Immature natural killer cell (primary cell): Measurements from ENCODE around the gene CKM. TPM values are rescaled to one million over a fixed set of nuclear protein-coding genes. Genes with fewer than 3 reads are reported as not detected.

Source experiments
- DNase-seq, 3 donors: peaks; one replicate each; pipeline ENCODE4 v3.0.0; 2022; ENCODE audit warnings: mixed read lengths in 1 of 3
- H3K27ac Mint-ChIP-seq, 6 donors: one replicate each; pipeline ENCODE4 v1.8.0; 2020; ENCODE audit warnings: mixed read lengths in 6 of 6, mild to moderate bottlenecking in 5 of 6, inconsistent platforms in 4 of 6, moderate library complexity in 3 of 6
- H3K27me3 Mint-ChIP-seq, 3 donors: one replicate each; pipeline ENCODE4 v1.8.0; 2020 to 2021; ENCODE audit warnings: low read depth in 3 of 3, mild to moderate bottlenecking in 3 of 3, mixed read lengths in 3 of 3, moderate library complexity in 3 of 3, inconsistent platforms in 1 of 3
- H3K36me3 Mint-ChIP-seq, 3 donors: one replicate each; pipeline ENCODE4 v1.8.0; 2020; ENCODE audit warnings: mixed read lengths in 3 of 3, inconsistent platforms in 2 of 3, mild to moderate bottlenecking in 2 of 3
- H3K4me1 Mint-ChIP-seq, 2 donors: one replicate each; pipeline ENCODE4 v1.8.0; 2020; ENCODE audit warnings: inconsistent platforms in 2 of 2, mild to moderate bottlenecking in 2 of 2, mixed read lengths in 2 of 2, moderate library complexity in 1 of 2
- H3K4me3 Mint-ChIP-seq, 5 donors: one replicate each; pipeline ENCODE4 v1.8.0; 2020; ENCODE audit warnings: mild to moderate bottlenecking in 5 of 5, mixed read lengths in 5 of 5, inconsistent platforms in 3 of 5, moderate library complexity in 3 of 5
- H3K9me3 Mint-ChIP-seq, 6 donors: one replicate each; pipeline ENCODE4 v1.8.0; 2020; ENCODE audit warnings: mild to moderate bottlenecking in 6 of 6, mixed read lengths in 6 of 6, inconsistent platforms in 4 of 6, moderate library complexity in 3 of 6
- polyA plus RNA-seq, 3 donors: library from polyadenylated mRNA; unstranded; fragments of 300-500 nt; fragmentation: Illumina TruSeq; gene quantifications; one replicate each; pipeline ENCODE4 v1.2.3, GENCODE V29; 2021

The CKM gene
- polyA plus RNA-seq, 3 donors from 2014 or later = not detected

DNA sequence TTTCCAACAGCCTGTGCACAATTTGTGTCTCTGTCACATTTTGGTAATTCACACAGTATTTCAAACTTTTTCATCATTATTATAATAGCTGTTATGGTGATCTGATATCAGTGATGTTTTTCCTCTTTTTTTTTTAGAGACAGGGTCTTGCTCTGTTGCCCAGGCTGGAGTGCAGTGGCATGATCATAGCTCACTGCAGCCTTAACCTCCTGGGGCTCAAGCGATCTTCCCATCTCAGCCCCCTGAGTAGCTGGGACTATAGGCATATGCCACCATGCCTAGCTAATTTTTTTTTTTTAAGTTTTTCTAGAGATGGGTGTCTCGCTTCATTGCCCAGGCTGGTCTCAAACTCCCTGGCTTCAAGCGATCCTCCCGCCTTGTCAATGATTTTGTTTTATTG is 65.8 kb downstream of the CKM start:
- Mint-ChIP-seq H3K27me3 (peaks cover 2 to 3% (median 3%) of the 10 kb centered on the region in 3 donors), H3K4me3 (no peak overlapping the region), H3K27ac (no peak overlapping the region), H3K36me3 (no peaks in the 10 kb centered on the region), H3K9me3 (peaks cover 0 to 2% (median 0%) of the 10 kb centered on the region in 6 donors), H3K4me1 (peaks cover 36 to 37% of the 10 kb centered on the region in 2 donors)
- no peak for DNase-seq

Other genes starting within 250 kb of the CKM start
- gene ZNF296, start 246.4 kb downstream of the CKM start, polyA plus RNA-seq = 10 to 100 TPM in 2 of 3 donors, 1 to 10 TPM in 1; 4.0 to 25.6 (median 12.4) TPM
- 100 to 1,000 TPM; 120 to 130 (median 123) TPM for gene GEMIN7, start 243.6 kb downstream of the CKM start, polyA plus RNA-seq
- 1 to 10 TPM in 1 of 3 donors, under 1 TPM in 1, not detected in 1; 0.37 to 1.1 TPM for gene PPP1R37, start 229.7 kb downstream of the CKM start, polyA plus RNA-seq
- under 1 TPM in 2 of 3 donors, not detected in 1; 0.18 to 0.43 TPM for gene NKPD1, start 161.9 kb downstream of the CKM start, polyA plus RNA-seq
- gene TRAPPC6A, start 144.6 kb downstream of the CKM start, polyA plus RNA-seq = 100 to 1,000 TPM; 132 to 193 (median 166) TPM
- gene BLOC1S3, start 144.1 kb downstream of the CKM start, polyA plus RNA-seq = 10 to 100 TPM in 1 of 3 donors, 1 to 10 TPM in 2; 2.9 to 22.4 (median 8.5) TPM
- not detected for gene EXOC3L2, start 77.5 kb downstream of the CKM start, polyA plus RNA-seq
- 1 to 10 TPM in 1 of 3 donors, not detected in 2; 1.6 TPM for gene MARK4, start 71.6 kb downstream of the CKM start, polyA plus RNA-seq
- not detected for gene KLC3, start 17.9 kb upstream of the CKM start, polyA plus RNA-seq
- gene ERCC2, start 47.7 kb upstream of the CKM start, polyA plus RNA-seq = 1 to 10 TPM; 2.4 to 8.7 (median 3.1) TPM
- gene PPP1R13L, start 82.2 kb upstream of the CKM start, polyA plus RNA-seq = under 1 TPM in 2 of 3 donors, not detected in 1; 0.08 to 0.84 TPM
- gene POLR1G, start 83.8 kb upstream of the CKM start, polyA plus RNA-seq = 1 to 10 TPM in 1 of 3 donors, under 1 TPM in 2; 0.43 to 2.3 (median 0.77) TPM
- gene ERCC1, start 101.0 kb upstream of the CKM start, polyA plus RNA-seq = 10 to 100 TPM; 50.8 to 62.2 (median 54.5) TPM
- gene FOSB, start 145.1 kb upstream of the CKM start, polyA plus RNA-seq = 10 to 100 TPM; 11.6 to 30.1 (median 11.6) TPM
- under 1 TPM in 2 of 3 donors, not detected in 1; 0.48 to 0.80 TPM for gene RTN2, start 174.2 kb upstream of the CKM start, polyA plus RNA-seq
- gene PPM1N, start 175.6 kb upstream of the CKM start, polyA plus RNA-seq = 1 to 10 TPM; 3.9 to 5.7 (median 4.0) TPM
- gene VASP, start 184.6 kb upstream of the CKM start, polyA plus RNA-seq = 100 to 1,000 TPM in 1 of 3 donors, 10 to 100 TPM in 2; 91.2 to 126 (median 93.4) TPM